ENCODE measurements around the gene TBC1D14.
A peak's percentile ranks its signal among the peaks of the same experiment; 100 is the strongest.

The TBC1D14 gene

DNA sequence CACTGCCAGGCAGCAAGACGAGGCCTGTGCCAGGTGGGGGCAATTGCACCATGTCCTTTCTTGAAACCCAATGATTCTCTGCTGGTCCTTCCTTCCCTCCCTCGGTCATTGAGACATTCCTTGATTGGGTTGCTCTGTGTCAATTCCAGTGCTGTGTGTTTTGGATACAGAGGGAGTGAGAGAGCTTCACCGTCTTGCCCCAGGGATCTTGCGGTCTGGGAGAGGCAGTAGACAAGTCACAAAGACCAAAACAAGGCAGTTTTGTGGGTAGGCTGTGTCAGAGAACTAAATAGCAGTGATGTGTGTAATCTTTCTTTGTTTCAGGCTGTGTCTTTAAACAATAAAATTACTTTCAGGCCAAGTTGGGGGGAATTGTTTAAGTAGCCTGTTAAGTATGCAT is 94.7 kb downstream of the TBC1D14 start:
- DNase-seq, result no peak

GRCh38 chr4:7005571-7005970 is 95.9 kb downstream of the TBC1D14 start:
- no peak for DNase-seq

DNA sequence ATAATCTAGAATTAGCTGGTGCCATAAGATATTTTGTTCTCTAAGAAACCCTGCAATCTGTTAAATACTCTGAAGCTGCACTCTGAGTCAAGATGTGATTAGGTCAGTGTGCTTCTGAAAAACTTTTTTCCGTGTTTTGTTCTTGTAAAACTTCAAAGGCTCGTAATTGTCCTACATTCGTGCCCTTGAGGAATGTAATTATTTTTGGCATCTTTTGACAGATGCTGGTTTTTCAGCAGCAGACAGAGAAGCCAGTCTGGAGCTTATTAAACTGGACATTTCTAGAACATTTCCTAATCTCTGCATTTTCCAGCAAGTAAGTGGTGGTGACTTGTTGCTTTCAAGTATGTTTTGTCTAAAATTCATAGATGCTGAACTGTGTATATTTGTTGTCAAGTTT is 96.8 kb downstream of the TBC1D14 start:
- no peak for DNase-seq

DNA sequence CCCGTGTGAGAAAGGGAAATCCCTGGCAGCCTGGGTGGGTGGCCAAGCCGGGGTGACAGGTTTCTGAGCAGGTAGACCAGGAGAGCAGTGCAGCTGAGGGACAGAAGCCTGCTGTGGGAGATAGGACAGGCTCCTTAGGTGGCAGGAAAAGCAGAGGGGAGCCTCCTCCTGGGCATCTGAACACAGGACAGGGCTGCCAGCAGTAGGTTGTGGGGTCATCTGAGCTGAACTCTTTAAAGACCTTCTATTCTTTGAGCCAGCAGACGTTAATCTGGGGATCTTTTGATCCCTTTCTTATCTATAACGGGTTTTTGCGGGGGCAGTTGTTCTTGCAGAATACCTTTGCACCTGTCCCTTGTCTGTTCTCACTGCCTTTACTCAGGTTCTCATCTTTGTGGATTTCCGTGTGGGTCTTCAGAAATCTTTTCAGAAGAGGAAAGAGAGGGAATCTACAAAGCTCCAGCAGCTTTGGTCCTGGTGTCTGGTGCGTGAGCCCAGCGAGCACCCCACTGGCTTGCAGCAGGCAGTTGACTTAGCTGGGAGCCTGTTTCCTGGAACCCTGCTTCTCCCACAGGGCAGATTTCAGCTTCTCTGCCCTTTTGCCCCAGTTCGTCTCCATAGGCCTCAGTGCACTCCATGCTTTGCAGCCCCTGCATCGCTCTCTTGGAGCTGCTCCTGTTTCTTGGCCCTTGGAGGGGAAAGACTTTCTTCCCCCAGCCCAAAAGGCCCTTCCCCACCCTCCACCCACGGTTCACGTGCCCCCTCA is 97.7 kb downstream of the TBC1D14 start:
- DNase-seq, result no peak

DNA sequence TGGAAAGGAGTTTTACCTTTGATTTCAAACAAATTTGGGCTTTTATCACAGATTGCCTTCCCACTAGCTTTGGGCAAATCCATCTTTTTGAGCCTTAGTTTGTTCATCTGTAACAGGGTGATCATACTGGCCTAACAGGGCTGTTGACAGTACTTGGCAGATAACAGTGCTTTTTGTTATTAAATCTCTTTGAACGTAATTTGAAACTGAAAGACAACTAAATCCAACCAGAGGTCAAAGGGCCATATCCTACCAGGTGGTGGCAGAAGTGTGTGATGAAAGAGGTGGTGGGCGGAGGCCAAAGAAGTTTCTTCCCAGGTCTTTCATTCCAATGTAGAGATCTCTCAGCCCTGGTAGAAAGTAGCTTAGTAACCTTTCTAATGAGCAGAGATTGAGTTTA is 98.3 kb downstream of the TBC1D14 start:
- DNase-seq, result no peak

GRCh38 chr4:7009564-7009963 is 99.9 kb downstream of the TBC1D14 start:
- no peak for DNase-seq

GRCh38 chr4:7013175-7013574 is 103.5 kb downstream of the TBC1D14 start:
- no peak for DNase-seq

- DNase-seq, result no peak
Measured at GRCh38 chr4:7014815-7015214, 105.2 kb downstream of the TBC1D14 start.

GRCh38 chr4:7015383-7016035 is 105.9 kb downstream of the TBC1D14 start:
- no peak for DNase-seq

- no peak for DNase-seq
Measured at GRCh38 chr4:7016086-7016485, 106.5 kb downstream of the TBC1D14 start.

- no peak for DNase-seq
Measured at GRCh38 chr4:7016512-7016911, 106.9 kb downstream of the TBC1D14 start.

- no peak for DNase-seq
Measured at GRCh38 chr4:7017446-7018048, 107.9 kb downstream of the TBC1D14 start.

DNA sequence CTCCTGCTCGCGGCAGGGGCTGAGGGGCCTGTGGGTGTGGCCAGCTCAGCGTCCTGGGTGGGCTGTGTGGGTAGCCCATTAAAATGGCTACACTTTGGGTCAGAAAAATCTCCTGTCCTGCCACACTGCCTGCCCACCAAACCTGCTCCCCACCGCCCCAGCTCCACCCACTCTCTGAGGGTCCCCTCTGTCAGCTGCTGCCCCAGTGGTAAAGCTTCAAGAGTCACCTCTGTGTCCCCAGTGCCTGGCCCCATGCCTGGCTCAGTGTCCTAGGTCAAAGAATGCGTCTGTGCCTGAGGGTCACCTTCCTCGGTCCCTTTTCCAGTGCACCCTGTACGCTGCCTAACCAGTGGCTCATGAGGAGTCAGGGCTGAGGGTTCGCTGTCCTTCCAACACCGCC is 108.7 kb downstream of the TBC1D14 start:
- no peak for DNase-seq

- no peak for DNase-seq
Measured at GRCh38 chr4:7019367-7019766, 109.7 kb downstream of the TBC1D14 start.

DNA sequence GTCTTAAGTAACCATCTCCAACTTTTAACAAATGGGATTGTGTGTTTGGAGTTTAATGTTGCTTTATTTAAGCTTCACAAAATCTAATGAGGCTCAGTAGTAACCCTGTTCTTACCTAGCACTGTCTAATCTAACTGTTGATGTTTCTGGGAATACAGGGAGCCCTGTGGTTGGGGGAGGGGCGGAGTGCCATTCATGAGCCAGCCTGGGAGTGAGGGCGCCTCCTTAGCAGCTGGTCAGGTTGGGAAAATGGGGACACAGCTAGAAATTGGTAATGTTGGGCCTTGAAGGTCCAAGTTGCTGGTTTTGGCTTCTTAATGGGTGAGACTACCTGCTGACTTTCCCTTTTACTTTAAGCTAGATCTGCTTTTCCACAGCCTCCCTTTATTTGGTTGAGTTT is 110.7 kb downstream of the TBC1D14 start:
- no peak for DNase-seq

DNA sequence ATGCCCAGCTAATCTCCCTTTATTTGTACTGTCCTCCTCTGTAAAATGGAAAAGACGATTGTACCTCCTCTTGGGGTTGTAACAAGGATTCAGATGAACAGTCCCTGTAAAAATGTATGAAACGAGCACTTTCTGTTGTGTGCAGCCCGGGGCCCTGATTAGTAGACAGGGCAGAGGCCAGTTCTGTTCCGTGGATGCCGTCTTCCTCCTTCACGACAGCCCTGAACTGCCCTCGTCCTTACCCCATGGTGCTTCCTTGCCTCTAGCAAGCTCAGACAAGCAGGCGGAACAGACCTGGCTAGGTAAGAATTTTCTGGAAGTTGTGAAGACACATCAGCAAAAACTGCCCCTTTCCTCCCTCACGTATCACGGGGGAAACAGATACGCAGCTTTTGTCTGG is 111.2 kb downstream of the TBC1D14 start:
- DNase-seq, result no peak

DNA sequence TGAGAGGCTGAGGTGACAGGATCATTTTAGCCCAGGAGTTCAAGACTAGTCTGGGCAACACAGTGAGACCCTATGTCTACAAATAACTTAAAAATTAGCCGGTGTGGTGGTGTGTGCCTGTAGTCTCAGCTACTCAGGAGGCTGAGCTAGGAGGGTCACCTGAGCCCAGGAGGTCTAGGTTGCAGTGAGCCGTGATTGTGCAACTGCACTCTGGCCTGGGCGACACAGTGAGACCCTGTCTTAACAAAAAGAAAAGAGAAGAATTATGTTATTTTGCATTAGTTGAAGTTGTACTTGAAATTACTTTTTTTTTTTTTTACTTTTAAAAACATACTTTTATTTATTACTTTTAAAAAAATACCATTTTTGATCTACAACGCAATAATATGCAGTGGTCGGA is 111.7 kb downstream of the TBC1D14 start:
- no peak for DNase-seq

DNA sequence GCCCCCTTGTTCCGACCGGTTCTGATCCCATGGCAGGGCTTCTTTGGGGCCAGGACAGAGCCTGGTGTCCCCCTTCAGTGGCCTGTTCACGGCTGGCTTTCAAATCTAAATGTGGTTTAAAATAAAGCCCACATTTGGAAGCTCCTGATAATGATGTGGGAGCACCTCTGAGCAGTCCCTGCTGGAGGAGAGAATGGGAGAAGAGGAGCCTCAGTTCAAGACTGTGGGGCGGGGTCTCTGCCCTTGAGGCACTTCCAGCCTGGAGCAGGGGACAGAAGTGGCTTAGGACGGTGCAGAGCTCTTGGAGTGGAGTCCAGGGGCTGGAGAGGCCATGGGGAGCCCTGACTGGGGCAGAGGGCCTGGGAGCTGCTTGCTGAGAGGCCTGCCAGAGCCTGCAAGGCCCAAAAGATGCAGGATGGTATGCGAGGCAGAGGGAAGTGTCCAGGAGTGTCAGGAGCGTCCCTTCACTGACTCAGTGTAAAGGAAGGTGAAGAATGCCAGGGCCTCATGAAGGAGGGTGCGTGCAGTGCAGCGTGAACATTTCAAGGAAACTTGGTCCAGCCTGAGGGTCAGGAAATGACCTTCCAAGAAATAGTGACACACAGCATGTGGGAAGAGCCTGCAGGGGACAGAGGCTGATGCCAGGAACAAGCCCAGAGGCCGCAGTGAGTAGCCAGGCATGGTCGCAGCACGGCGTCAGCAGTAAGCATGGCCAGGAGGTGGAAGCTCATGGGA is 112.5 kb downstream of the TBC1D14 start:
- peak; percentile 75 for DNase-seq

DNA sequence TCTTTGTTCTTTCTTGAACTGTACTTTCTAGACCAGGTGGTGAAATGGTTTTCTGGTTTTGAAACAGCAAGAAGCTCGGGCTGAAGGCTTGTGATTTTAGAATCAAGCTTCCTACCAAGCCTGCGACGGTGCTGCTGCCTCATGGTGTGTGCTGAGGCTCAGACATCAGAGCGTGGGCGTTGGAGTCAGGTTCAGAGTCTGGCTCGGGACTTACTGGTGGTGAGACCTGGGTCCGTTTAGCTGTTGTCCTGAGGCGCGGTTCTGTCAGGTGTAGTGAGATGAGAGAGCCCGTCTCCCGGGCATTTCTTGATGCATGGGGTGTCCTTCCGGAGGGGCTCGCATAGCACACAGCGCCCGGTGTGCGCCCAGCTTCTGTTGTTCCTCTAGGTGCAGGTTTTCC is 113.9 kb downstream of the TBC1D14 start:
- DNase-seq, result no peak

GRCh38 chr4:7023901-7024300 is 114.3 kb downstream of the TBC1D14 start:
- DNase-seq, result no peak

- no peak for DNase-seq
Measured at GRCh38 chr4:7024336-7024890, 114.8 kb downstream of the TBC1D14 start.

DNA sequence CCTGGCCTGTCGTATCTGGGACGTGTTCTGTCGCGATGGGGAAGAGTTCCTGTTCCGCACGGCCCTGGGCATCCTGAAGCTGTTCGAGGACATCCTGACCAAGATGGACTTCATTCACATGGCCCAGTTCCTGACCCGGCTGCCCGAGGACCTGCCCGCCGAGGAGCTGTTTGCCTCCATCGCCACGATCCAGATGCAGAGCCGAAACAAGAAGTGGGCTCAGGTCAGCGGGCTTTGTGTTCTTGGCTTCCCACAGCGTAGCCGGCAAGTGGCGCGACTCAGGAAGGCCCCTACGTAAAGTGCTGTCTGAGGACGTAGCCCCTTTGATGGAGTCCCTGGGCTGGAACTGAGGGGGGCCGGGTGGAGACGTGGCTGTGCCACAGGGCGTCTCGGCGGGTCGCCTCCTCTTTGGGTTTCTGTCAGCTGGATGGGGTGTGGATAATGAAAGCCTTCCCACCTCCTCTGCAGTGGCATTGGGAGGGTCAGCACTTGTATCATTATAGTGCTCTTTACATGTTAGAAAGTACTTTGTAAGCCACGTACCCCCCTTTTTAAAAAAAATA is 115.5 kb downstream of the TBC1D14 start:
- no peak for DNase-seq

- no peak for DNase-seq
Measured at GRCh38 chr4:7026107-7026506, 116.5 kb downstream of the TBC1D14 start.
